Fibroblast of pulmonary artery (primary cell): Measurements from ENCODE around the gene UBIAD1.

Experiments
- DNase-seq: peaks from one replicate; pipeline ENCODE4 v3.0.0-alpha.2; 2010; ENCODE audit warnings: low read depth
- H3K4me3 ChIP-seq: replicated peaks from 2 replicates; pipeline ENCODE4 v1.5.1; 2011; ENCODE audit warnings: low read depth, mild to moderate bottlenecking, control low read depth, low read length, moderate library complexity
- CTCF ChIP-seq: IDR thresholded peaks from 2 replicates; pipeline ENCODE4 v1.5.1; 2011; ENCODE audit warnings: mild to moderate bottlenecking, control low read depth, low read length, inconsistent platforms; ENCODE audit errors: missing control alignments

Gene UBIAD1

GRCh38 chr1:11331945-11332546 lies 59.0 kb downstream of the UBIAD1 start:
- DNase-seq, result no peak
- TF ChIP-seq CTCF, result no peak
- H3K4me3 ChIP-seq, result no peak overlapping the region

- no peak for DNase-seq
- H3K4me3 ChIP-seq, result no peak overlapping the region
- TF ChIP-seq CTCF, result no peak
Observed at GRCh38 chr1:11333631-11334030, 60.6 kb downstream of the UBIAD1 start.

- no peak for DNase-seq
- no peak overlapping the region for H3K4me3 ChIP-seq
- no peak for TF ChIP-seq CTCF
Observed at GRCh38 chr1:11334261-11334804, 61.3 kb downstream of the UBIAD1 start.

DNA sequence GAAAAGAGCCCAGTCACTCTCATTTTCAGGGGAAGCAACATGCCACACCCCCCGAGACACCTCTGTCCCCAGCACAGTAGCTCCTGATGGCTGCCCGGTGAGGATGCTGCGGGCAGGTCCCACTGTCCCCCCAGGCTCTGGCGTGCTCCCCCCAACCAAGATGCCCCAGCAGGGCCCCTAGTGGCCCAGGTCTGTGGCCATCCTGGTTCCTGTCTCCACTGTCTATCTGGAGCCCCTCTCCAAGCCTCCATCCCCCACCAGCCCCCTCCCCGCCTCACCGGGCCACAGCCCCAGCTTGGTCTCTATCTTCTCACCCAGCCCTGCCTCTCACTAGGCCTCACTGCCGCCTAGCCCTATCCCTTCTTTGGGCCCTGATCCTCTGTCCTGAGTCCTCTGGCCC lies 61.8 kb downstream of the UBIAD1 start:
- no peak for DNase-seq
- no peak for TF ChIP-seq CTCF
- no peak overlapping the region for H3K4me3 ChIP-seq

DNA sequence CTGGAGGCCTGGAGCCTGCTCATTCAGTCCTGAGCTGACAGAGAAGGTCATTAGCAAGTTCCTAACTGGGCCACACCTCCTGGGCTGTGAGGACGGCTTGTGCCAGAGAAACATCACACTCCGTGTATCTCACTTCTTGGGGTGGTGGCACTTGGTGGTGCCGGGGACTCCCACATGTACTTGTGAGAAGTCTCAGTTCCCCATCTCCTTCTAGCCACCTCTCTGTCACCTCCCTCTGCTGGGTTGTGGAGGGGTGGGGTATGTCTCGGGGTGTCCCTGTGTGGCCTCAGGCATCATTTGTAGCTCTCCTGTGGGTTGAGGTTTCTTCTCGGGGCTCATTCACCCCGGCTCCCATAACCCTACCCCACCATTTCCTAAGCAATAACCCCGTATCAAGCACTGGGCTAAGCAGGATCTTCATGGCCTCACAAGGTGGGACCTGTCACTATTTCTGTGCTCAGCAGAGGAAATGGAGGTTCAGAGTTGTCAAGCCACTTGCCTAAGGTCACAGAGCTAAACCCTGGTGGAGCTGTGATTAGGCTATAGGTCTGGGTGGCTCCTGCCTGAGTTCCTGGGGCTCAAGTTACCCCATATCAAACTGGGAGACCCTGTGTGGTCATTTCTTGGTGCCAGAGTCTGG lies 62.5 kb downstream of the UBIAD1 start:
- TF ChIP-seq CTCF, result no peak
- H3K4me3 ChIP-seq, result no peak overlapping the region
- no peak for DNase-seq

DNA sequence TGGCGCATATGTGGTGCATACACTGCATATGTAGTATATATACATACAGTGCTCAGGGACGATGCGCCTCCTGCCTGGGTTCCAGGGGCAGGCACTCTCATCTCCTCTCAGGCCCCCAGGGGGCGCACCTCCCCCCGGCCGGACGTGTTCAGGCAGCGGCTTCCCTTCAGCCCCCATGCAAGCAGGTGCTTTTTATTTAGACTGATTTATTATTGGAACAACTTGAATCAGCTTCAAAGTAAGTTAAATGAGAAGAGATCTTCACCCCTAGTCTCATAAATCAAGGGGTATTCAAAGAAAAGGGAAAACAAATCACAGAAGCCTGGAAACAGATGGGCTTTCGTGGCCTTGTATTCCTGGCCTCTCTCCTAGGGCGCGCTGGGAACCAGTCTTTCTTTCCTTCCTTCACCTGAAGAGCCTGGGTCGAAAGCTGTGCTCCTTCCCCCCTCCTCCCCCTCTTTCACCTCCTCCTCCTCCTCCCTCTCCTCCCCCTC lies 64.6 kb downstream of the UBIAD1 start:
- peak; percentile 24 for DNase-seq
- TF ChIP-seq CTCF, result peak; percentile 68
- no peak overlapping the region for H3K4me3 ChIP-seq
